Measurements from ENCODE around the gene TXNDC17.
"Not testable (repeated sequence)": the region's sequence is repeated elsewhere in the genome, so short reads cannot be mapped to it uniquely, and the experiment has no call there.

Gene TXNDC17

GRCh38 chr17:6638046-6638908 is 2.6 kb upstream of the TXNDC17 start:
- DNase-seq, result no peak

DNA sequence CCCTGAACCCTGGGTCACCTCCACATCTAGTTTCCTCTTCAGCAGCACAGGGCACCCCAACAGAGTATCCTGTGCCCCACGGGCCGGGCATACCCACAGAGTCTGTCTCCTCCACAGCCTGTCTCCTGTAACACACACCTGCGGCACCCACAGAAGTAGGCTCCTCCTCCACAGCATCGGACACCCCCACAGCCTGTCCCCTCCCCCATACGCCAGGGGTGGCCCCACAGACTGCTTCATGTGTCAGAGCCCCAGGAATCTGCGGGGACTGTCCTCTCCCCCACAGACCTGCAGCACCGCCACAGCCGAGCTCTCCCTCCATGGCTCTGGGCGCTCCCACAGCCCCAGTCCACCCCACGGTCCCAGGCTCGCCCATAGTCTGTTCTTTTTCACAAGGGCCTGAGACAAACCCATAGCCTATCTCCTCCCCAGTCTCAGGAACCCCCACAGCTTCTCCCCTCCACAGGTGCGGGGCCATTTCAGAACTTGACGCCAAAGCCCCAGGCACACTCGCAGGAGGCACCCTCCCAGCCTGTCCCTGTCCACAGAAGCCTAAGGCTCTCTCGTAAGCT is 1.8 kb upstream of the TXNDC17 start:
- no peak for DNase-seq

DNA sequence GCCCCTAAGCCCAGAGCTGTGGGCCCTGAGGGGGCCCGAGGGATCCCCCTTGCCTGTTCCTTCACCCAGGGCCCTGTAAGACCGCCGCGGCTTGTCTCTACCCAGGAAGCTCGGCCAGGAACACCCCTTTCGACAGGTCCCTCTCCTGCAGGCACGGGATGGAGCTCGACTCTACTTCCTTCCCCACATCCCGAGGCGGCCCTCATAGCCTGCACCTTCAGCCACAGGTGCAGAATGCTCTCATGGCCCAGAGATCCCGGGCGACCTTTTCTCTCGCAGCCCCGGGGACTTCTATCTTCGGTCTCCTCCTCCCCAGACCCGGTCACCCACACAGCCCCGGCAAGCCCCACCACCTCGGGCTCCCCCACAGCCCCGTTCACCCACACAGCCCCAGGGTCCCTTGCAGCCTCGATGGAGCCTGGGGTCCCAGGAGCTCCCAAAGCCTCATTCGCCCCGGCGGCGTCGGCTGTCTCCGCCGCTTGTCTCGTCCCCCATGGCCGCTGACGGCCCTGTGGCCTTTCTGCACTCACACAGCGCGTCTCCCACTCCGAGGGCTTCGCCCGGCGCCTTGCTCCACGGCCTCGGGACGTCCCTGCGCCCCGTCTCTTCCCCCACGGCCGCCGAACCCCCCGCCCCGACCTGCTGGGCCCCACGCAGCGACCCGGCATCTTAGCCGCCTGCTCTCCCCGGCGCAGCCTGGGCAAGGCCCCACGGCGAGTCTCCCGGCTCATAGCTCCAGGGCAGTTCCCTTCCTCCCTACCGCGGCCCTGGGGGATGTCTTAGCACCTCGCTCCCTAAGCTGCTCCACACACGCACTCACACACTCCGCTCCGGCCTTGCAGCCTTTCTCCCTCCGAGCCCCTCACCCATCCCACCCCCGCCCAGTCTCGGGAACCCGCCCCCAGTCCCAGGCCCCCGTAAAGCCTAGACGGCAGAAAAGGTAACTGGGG is 999 bp upstream of the TXNDC17 start:
- peak; percentile 29 for DNase-seq

DNA sequence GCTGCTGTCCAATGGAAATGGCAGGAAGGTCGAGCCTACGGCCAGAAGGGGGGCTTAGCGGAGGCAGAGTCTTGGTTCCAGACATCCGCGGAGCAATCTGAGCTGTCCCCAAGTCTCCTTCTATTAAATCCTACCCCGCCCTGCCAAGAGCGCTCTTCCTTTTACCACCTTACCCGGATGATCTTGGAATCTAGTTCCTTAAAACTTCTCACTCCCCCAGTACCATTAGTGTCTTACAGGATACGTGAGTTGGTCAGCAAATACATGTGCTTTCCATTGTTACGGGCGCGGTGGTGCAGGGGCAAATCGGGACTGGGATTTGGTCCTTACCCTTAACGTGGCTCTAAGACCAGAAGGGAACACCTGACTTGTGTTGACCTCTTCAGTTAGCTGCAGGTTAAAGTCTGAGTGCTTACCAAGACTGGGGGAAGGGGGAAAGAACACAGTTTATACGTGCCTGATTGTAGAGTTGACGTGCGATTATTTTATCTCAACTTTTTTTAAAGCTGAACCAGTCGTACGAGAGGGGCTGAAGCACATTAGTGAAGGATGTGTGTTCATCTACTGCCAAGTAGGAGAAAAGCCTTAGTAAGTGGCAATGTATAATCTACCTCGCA is 495 bp downstream of the TXNDC17 start:
- DNase-seq, result no peak

DNA sequence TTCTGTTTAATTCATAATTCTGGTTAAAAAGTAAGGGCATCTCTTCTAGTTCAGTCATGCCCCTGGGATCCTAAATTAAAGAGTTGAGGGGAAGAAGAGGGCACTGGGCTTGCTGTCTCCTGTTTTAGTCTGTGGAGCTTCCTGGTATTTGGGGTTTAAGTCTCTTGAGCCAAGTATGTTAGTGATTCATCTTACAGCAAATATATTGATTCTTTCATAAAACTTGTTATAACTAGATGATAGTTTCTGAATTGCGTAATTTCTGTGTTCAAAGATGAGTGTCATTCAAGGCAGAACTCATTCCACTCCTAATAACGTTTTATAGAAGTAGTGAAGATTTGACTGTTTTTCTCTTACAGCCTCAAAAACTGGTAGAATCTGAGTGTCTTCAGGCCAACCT is 1.7 kb downstream of the TXNDC17 start:
- DNase-seq, result no peak

DNA sequence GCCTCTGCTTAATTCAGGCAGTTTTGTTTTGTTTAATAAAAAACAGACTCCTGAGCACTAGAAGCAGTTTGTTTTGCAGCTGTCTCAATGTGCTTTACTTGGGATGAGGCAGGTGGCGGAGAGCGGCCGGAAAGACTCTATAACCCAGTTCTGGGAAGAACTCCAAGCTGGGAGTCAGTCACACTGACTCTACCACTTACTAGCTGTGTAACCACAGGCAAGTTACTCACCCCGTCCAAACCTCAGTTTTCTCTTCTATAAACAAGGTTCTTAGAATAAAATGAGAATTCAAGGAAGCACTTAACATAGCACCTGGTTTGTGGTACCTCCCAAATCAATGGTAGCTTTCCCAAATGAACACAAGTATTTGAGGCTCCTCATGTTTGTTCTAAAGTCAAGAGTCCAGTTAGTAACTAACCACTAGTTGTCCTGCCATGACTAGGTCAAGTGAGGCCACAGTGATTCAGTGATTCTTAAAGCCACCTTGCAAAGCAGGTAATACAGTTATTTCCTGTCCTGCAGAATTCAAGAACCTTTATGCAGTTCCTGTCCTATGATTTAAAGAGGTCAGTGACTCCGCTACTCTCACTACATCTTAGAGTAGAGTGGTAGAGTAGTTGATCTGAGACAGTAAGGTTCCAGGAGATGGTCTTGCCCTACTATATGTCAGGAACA is 2.7 kb downstream of the TXNDC17 start:
- no peak for DNase-seq

DNA sequence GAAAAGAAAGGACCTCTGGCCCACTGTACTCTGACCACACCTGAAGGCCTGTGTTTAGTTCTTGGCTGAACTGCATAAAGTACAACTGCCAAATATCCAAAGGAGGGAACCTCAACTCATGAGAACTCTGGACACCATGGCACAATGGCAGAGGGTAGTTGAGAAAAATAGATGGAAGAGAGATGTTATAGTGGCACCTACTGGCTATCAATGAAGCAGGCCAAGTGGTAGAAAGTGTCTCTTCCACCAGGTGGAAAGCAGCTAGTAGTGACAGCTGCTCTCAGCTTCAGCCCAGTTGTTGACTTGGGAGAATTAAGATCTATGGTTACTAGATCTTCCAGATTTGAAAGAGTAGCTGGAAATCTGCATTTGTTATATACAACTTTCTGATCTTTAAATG is 7.3 kb downstream of the TXNDC17 start:
- DNase-seq, result no peak

DNA sequence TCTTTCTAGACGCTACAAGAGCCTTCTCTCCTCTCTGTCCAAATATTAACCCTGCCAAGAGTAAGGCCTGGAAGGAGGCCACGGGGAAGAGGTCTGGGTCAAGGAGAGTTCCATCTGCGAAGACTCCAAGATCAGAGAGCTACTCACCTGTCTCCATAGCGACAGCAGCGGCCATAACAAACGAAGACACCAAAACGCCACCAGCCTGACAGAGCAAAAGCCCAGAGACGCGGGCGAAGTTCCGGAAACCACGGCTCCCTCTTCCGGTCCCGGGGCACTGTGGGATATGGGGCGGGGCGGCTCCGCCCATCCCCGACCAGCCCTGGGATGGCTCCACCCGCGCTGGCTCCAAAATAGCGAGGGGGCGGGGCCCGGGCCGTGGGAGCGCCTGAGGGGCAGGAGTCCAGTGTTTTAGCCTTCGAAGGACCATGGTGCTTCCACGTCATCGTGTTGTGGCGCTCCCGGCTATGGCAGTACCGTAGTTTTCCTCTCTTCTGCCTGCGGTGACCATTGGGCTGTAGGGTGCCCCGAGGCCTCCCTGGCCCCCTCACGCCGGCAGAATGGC is 10.6 kb downstream of the TXNDC17 start, which contains the start of the genes C17orf100 and MED31:
TSS of gene C17orf100 (plus strand) at position 409 of the 565 bp plus-strand sequence. CDS start at position 561, 152 bp downstream.
TSS of gene MED31 (minus strand) at position 252 of the 565 bp plus-strand sequence. CDS start at position 175, 77 bp downstream.
- DNase-seq, result peak; percentile 91

GRCh38 chr17:6651919-6652452 is 11.1 kb downstream of the TXNDC17 start:
- peak; percentile 31 for DNase-seq

GRCh38 chr17:6654841-6655731 is 14.2 kb downstream of the TXNDC17 start:
- no peak for DNase-seq

- DNase-seq, result not testable (repeated sequence)
These were observed 15.0 kb downstream of the TXNDC17 start for GRCh38 chr17:6655732-6656361.

GRCh38 chr17:6656797-6657632 is 16.2 kb downstream of the TXNDC17 start:
- DNase-seq, result peak; percentile 44

DNA sequence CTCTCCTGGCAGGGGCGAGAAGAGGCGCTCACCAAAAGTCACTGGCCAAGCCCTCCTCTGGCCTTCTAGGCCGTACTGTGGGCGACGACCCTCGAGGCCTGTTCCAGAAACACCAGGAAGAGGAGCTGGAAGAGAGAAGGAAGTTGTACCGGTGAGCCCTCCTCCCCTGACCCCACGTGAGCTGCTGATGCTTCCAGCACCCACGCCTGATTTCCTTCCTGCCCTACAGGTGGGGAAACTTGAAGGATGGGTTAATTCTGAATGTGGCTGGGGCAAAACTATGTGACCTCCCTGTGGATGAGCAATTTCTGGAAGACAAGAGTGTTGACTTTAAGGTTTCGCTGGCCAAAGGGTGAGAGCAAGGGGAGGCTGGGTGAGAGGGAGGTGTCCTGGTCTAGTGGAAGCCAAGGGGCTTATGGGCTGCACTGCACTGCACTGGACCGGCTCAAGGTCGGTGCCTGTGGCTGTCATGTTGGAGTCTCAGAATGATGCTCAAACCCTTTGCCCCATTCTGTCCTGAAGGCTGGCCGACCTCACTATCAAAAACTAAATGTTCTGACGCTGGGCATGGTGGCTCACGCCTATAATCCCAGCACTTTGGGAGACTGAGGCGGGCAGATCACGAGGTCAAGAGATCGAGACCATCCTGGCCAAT is 16.9 kb downstream of the TXNDC17 start:
- no peak for DNase-seq

DNA sequence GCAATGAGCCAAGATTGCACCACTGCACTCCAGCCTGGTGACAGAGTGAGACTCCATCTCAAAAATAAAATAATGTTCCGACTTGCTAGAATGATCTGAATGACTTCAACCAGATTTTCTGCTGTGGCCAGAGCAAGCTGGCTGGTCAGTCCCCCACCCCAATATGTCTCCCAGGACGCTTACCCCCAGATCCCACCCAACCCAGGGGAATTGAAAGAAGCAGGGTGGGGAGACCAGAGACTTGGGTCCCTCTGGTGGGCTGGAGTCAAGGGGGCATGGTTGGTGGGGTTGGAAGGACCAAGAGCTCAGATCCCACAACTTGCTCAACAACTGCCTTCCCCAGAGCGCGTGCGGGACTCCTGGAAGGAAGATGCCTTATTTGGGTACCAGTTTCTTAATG is 17.6 kb downstream of the TXNDC17 start:
- DNase-seq, result not testable (repeated sequence)

- DNase-seq, result no peak
These were observed 19.2 kb downstream of the TXNDC17 start for GRCh38 chr17:6660101-6660500.

GRCh38 chr17:6660805-6661463 is 20.1 kb downstream of the TXNDC17 start:
- no peak for DNase-seq

- DNase-seq, result no peak
These were observed 20.6 kb downstream of the TXNDC17 start for GRCh38 chr17:6661464-6661848.

DNA sequence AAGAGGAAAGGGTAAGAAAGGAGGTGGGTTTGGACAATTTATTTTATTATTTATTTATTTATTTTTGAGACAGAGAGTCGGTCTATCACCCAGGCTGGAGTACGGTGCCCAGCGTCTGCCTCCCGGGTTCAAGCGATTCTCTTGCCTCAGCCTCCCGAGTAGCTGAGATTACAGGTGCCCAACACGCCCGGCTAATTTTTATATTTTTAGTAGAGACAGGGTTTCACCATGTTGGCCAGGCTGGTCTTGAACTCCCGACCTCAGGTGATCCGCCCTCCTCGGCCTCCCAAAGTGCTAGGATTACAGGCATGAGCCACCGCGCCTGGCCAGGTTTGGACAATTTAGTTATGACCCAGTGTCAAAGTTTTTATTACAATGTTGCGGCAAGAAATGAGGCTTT is 22.3 kb downstream of the TXNDC17 start:
- DNase-seq, result not testable (repeated sequence)

Measured in T-helper 9 cell (primary cell).